WTC11 (cell line): ENCODE data around the gene NDUFS1. TPM values are rescaled to one million over a fixed set of nuclear protein-coding genes. Genes with fewer than 3 reads are reported as not detected.

Experiments
- ATAC-seq: fragments of 200-7000 bp; cut with Tn5 transposase; 2 replicates; pipeline ENCODE4 v1.10.0; 2021; ENCODE audit warnings: mild to moderate bottlenecking, moderate library complexity
- CTCF ChIA-PET: fragments of 300-600 bp; sonication (Branson Sonifier 250); formaldehyde crosslinking; loops from one replicate; lab custom pipeline; 2021; ENCODE audit warnings: antibody characterized with exemption; lab: Charles Lee
- POLR2A ChIA-PET: fragments of 350-600 bp; sonication (Branson Sonifier 250); formaldehyde crosslinking; loops from one replicate; lab custom pipeline; 2021; ENCODE audit warnings: antibody characterized with exemption; lab: Charles Lee
- DNase-seq: peaks from one replicate; pipeline ENCODE4 v3.0.0; 2021; ENCODE audit warnings: low spot score
- H3K27ac Mint-ChIP-seq: 2 replicates; pipeline ENCODE4 v1.8.0; 2021; ENCODE audit warnings: mixed read lengths
- H3K27me3 Mint-ChIP-seq: 2 replicates; pipeline ENCODE4 v1.8.0; 2021; ENCODE audit warnings: low read depth, mild to moderate bottlenecking, moderate library complexity, mixed read lengths
- H3K36me3 Mint-ChIP-seq: 2 replicates; pipeline ENCODE4 v1.8.0; 2021; ENCODE audit warnings: mixed read lengths
- H3K4me1 Mint-ChIP-seq: 2 replicates; pipeline ENCODE4 v1.8.0; 2022; ENCODE audit warnings: mixed read lengths
- H3K4me3 Mint-ChIP-seq: 2 replicates; pipeline ENCODE4 v1.8.0; 2021; ENCODE audit warnings: mild to moderate bottlenecking, moderate library complexity, mixed read lengths
- H3K9me3 Mint-ChIP-seq: 2 replicates; pipeline ENCODE4 v1.8.0; 2021; ENCODE audit warnings: mixed read lengths
- ESRRA ChIP-seq: sonication (generic); formaldehyde crosslinking; IDR thresholded peaks from 2 replicates; pipeline ENCODE4 v1.8.1; 2022; ENCODE audit warnings: mild to moderate bottlenecking, missing genetic modification reagents, borderline replicate concordance
- GRHL2 ChIP-seq: fragments of 250-450 bp; sonication (Bioruptor Pico); IDR thresholded peaks from 2 replicates; pipeline ENCODE4 v1.8.0; 2022; ENCODE audit warnings: mild to moderate bottlenecking, moderate library complexity; ENCODE audit not compliant: insufficient replicate concordance, severe bottlenecking
- IRF2 ChIP-seq: sonication (generic); formaldehyde crosslinking; IDR thresholded peaks from 2 replicates; pipeline ENCODE4 v1.8.0; 2022; ENCODE audit warnings: low read depth, missing genetic modification reagents, borderline replicate concordance
- KAT7 ChIP-seq: sonication (generic); formaldehyde crosslinking; IDR thresholded peaks from 2 replicates; pipeline ENCODE4 v1.8.1; 2023; ENCODE audit warnings: missing genetic modification reagents, mild to moderate bottlenecking, borderline replicate concordance
- MYBL2 ChIP-seq: sonication (generic); formaldehyde crosslinking; IDR thresholded peaks from 2 replicates; pipeline ENCODE4 v1.8.1; 2023; ENCODE audit warnings: mild to moderate bottlenecking, moderate library complexity, missing genetic modification reagents
- OVOL2 ChIP-seq: fragments of 250-450 bp; sonication (Bioruptor Pico); IDR thresholded peaks from 2 replicates; pipeline ENCODE4 v1.9.0; 2021; ENCODE audit warnings: mild to moderate bottlenecking, borderline replicate concordance
- RELA ChIP-seq: sonication (generic); formaldehyde crosslinking; IDR thresholded peaks from 2 replicates; pipeline ENCODE4 v1.8.1; 2022; ENCODE audit warnings: missing genetic modification reagents, mild to moderate bottlenecking, borderline replicate concordance
- SOX15 ChIP-seq: fragments of 250-450 bp; sonication (Bioruptor Pico); IDR thresholded peaks from 2 replicates; pipeline ENCODE4 v1.9.0; 2021; ENCODE audit warnings: mild to moderate bottlenecking
- TCF7 ChIP-seq: sonication (generic); formaldehyde crosslinking; IDR thresholded peaks from 2 replicates; pipeline ENCODE4 v1.8.0; 2022; ENCODE audit warnings: mild to moderate bottlenecking, low read depth, missing genetic modification reagents, moderate library complexity
- ZNF232 ChIP-seq: sonication (generic); formaldehyde crosslinking; IDR thresholded peaks from 2 replicates; pipeline ENCODE4 v1.8.0; 2022; ENCODE audit warnings: mild to moderate bottlenecking, missing genetic modification reagents
- ZNF317 ChIP-seq: sonication (generic); formaldehyde crosslinking; IDR thresholded peaks from 2 replicates; pipeline ENCODE4 v1.8.1; 2023; ENCODE audit warnings: low read depth, mild to moderate bottlenecking, moderate library complexity, missing genetic modification reagents, borderline replicate concordance
- ZNF416 ChIP-seq: fragments of 250-450 bp; sonication (Bioruptor Pico); IDR thresholded peaks from 2 replicates; pipeline ENCODE4 v1.9.0; 2021; ENCODE audit warnings: mild to moderate bottlenecking, inconsistent platforms
- total RNA-seq: library from RNA; stranded (reverse); gene quantifications from 3 replicates; pipeline ENCODE4 v1.2.3, GENCODE V29; 2021
- TF ChIP-seq, protein P1 (sequence below): sonication (generic); formaldehyde crosslinking; IDR thresholded peaks from 2 replicates; pipeline ENCODE4 v1.8.1; 2022; ENCODE audit warnings: mild to moderate bottlenecking, moderate library complexity, missing genetic modification reagents
- TF ChIP-seq, protein P2 (sequence below): fragments of 250-450 bp; sonication (Bioruptor Pico); conservative IDR thresholded peaks from 2 replicates; pipeline ENCODE4 v1.9.0; 2021; ENCODE audit warnings: mild to moderate bottlenecking
- TF ChIP-seq, protein P3 (sequence below): sonication (generic); formaldehyde crosslinking; IDR thresholded peaks from 2 replicates; pipeline ENCODE4 v1.8.0; 2022; ENCODE audit warnings: missing genetic modification reagents
- TF ChIP-seq, protein P4 (sequence below): sonication (generic); formaldehyde crosslinking; IDR thresholded peaks from 2 replicates; pipeline ENCODE4 v1.8.1; 2022; ENCODE audit warnings: low read depth, missing genetic modification reagents, borderline replicate concordance
- TF ChIP-seq, protein P5 (sequence below): sonication (generic); formaldehyde crosslinking; conservative IDR thresholded peaks from 2 replicates; pipeline ENCODE4 v1.8.1; 2023; ENCODE audit warnings: mild to moderate bottlenecking, low read depth, missing genetic modification reagents, moderate library complexity
- TF ChIP-seq, protein P6 (sequence below): sonication (generic); formaldehyde crosslinking; IDR thresholded peaks from 2 replicates; pipeline ENCODE4 v1.8.0; 2022; ENCODE audit warnings: mild to moderate bottlenecking, missing genetic modification reagents

NDUFS1 gene
- total RNA-seq, 1 experiment from 2014 or later, result 106 TPM

DNA sequence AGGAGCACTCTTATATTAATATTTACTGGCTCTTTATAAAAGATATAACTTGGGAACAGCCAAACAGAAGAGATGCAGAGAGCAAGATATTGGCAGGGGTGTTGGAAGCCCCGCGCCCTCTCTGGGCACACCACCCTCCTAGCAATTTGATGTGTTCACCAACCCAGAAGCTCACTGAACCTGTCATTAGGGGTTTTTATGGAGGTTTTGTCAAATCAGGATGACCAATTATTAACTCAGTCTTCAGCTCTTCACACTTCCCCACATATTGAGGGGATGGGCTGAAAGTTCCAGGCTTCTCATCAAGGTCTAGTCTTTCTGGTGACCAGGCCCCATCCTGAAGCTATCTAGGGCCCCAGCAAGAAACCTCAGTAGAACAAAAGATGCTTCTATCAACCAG lies 62.4 kb downstream of the NDUFS1 start (continued):
- TF ChIP-seq, protein P1, sequence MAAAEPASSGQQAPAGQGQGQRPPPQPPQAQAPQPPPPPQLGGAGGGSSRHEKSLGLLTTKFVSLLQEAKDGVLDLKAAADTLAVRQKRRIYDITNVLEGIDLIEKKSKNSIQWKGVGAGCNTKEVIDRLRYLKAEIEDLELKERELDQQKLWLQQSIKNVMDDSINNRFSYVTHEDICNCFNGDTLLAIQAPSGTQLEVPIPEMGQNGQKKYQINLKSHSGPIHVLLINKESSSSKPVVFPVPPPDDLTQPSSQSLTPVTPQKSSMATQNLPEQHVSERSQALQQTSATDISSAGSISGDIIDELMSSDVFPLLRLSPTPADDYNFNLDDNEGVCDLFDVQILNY (CRISPR knock-in tag), result no peak
- TF ChIP-seq ZNF416 (CRISPR knock-in tag) (no peak), IRF2 (CRISPR knock-in tag) (no peak), ZNF232 (CRISPR knock-in tag) (no peak), GRHL2 (CRISPR knock-in tag) (no peak)
- TF ChIP-seq, protein P2, sequence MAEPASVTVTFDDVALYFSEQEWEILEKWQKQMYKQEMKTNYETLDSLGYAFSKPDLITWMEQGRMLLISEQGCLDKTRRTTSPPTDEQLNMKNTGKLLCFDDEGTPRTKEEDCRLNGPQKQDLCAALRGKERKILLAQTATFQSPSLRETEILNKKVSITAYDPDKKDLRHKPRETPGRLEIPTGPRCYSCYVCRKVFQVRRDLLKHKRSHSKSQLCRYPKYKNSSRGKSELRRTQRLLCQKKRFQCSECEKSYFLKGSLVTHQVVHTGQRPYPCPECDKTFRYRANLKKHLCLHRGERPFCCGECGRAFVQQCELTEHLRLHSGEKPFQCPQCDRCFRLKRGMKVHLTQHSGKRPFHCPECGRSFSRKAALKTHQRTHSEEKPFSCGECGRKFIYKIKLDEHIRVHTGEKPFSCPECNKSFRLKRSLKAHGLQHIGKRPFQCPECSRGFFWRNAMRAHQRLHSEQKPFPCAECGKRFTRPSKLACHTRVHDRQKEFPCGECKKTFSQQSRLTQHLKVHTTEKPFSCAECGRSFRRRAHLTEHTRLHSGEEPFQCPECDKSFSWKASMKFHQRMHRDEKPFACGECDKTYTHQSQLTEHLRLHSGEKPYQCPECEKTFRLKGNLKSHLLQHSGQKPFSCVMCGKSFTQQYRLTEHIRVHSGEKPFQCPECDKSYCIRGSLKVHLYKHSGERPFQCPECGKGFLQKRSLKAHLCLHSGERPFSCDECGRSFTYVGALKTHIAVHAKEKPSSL (CRISPR knock-in tag), result no peak
- TF ChIP-seq, protein P3, sequence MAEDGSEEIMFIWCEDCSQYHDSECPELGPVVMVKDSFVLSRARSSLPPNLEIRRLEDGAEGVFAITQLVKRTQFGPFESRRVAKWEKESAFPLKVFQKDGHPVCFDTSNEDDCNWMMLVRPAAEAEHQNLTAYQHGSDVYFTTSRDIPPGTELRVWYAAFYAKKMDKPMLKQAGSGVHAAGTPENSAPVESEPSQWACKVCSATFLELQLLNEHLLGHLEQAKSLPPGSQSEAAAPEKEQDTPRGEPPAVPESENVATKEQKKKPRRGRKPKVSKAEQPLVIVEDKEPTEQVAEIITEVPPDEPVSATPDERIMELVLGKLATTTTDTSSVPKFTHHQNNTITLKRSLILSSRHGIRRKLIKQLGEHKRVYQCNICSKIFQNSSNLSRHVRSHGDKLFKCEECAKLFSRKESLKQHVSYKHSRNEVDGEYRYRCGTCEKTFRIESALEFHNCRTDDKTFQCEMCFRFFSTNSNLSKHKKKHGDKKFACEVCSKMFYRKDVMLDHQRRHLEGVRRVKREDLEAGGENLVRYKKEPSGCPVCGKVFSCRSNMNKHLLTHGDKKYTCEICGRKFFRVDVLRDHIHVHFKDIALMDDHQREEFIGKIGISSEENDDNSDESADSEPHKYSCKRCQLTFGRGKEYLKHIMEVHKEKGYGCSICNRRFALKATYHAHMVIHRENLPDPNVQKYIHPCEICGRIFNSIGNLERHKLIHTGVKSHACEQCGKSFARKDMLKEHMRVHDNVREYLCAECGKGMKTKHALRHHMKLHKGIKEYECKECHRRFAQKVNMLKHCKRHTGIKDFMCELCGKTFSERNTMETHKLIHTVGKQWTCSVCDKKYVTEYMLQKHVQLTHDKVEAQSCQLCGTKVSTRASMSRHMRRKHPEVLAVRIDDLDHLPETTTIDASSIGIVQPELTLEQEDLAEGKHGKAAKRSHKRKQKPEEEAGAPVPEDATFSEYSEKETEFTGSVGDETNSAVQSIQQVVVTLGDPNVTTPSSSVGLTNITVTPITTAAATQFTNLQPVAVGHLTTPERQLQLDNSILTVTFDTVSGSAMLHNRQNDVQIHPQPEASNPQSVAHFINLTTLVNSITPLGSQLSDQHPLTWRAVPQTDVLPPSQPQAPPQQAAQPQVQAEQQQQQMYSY, result no peak
- TF ChIP-seq, protein P4, sequence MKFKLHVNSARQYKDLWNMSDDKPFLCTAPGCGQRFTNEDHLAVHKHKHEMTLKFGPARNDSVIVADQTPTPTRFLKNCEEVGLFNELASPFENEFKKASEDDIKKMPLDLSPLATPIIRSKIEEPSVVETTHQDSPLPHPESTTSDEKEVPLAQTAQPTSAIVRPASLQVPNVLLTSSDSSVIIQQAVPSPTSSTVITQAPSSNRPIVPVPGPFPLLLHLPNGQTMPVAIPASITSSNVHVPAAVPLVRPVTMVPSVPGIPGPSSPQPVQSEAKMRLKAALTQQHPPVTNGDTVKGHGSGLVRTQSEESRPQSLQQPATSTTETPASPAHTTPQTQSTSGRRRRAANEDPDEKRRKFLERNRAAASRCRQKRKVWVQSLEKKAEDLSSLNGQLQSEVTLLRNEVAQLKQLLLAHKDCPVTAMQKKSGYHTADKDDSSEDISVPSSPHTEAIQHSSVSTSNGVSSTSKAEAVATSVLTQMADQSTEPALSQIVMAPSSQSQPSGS (CRISPR knock-in tag), result no peak

DNA sequence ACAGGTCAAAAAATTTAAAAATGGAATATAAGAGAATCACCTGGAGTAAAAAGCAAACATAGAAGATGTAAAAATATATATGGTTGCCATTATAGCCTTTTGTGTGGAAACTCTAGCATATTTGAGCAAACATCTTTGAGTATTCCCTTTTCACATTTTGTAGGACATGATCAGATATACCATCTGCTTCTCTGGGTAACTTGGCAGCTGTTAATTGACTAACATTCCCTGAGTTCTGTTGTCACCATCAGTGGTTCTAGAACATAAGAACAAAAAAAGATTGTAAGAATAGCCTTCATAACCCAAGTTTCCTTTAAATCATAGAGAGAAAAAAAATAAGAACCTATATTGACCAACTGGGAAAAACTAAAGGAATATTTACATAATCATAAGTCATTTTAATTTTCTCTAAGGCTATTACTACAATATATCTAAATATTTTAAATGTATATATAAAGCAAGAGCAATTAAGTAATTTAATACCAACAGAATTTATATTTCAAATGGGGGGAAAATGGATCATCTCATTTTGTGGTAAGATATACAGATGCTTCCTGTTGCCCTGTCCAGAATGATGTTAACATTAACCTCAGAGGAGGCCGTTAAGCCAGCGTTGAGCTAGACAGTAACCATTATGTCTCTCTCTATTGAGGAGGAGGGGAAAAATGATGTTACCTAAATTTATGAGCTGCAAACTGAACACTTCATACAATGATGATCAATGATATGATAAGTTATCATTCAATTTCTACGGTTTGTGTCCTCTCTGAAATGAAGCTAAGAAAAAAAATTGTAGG lies 63.5 kb downstream of the NDUFS1 start:
- Mint-ChIP-seq H3K27me3 (no peaks in the 10 kb centered on the region), H3K4me3 (no peak overlapping the region), H3K4me1 (peaks cover 19% of the 10 kb centered on the region), H3K36me3 (no peaks in the 10 kb centered on the region), H3K27ac (no peak overlapping the region), H3K9me3 (no peaks in the 10 kb centered on the region)
- ChIA-PET POLR2A (interaction anchor here (0.6 to 1.7 kb wide), 2 partner anchors 11 to 91 kb away, joined by 3 to 5 read pairs; no protein-coding TSS in a partner anchor), CTCF (no interaction called here)
- no peak for ATAC-seq
- DNase-seq, result no peak
- no peak for TF ChIP-seq MYBL2 (CRISPR knock-in tag)
- TF ChIP-seq SOX15, result no peak
- TF ChIP-seq OVOL2 (CRISPR knock-in tag), result no peak
- TF ChIP-seq TCF7 (CRISPR knock-in tag), result no peak
- TF ChIP-seq, protein P2 (CRISPR knock-in tag), result no peak
- TF ChIP-seq RELA (CRISPR knock-in tag), result no peak
- TF ChIP-seq ESRRA (CRISPR knock-in tag), result no peak
- TF ChIP-seq, protein P5, sequence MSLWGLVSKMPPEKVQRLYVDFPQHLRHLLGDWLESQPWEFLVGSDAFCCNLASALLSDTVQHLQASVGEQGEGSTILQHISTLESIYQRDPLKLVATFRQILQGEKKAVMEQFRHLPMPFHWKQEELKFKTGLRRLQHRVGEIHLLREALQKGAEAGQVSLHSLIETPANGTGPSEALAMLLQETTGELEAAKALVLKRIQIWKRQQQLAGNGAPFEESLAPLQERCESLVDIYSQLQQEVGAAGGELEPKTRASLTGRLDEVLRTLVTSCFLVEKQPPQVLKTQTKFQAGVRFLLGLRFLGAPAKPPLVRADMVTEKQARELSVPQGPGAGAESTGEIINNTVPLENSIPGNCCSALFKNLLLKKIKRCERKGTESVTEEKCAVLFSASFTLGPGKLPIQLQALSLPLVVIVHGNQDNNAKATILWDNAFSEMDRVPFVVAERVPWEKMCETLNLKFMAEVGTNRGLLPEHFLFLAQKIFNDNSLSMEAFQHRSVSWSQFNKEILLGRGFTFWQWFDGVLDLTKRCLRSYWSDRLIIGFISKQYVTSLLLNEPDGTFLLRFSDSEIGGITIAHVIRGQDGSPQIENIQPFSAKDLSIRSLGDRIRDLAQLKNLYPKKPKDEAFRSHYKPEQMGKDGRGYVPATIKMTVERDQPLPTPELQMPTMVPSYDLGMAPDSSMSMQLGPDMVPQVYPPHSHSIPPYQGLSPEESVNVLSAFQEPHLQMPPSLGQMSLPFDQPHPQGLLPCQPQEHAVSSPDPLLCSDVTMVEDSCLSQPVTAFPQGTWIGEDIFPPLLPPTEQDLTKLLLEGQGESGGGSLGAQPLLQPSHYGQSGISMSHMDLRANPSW (CRISPR knock-in tag), result no peak
- no peak for TF ChIP-seq KAT7 (CRISPR knock-in tag)
- TF ChIP-seq ZNF416 (CRISPR knock-in tag), result no peak
- TF ChIP-seq, protein P6, sequence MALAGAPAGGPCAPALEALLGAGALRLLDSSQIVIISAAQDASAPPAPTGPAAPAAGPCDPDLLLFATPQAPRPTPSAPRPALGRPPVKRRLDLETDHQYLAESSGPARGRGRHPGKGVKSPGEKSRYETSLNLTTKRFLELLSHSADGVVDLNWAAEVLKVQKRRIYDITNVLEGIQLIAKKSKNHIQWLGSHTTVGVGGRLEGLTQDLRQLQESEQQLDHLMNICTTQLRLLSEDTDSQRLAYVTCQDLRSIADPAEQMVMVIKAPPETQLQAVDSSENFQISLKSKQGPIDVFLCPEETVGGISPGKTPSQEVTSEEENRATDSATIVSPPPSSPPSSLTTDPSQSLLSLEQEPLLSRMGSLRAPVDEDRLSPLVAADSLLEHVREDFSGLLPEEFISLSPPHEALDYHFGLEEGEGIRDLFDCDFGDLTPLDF, result no peak
- no peak for TF ChIP-seq ZNF317 (CRISPR knock-in tag)
